Tongue (tissue), 2 donors: ENCODE measurements around the gene MLXIPL. TPM values are rescaled to one million over a fixed set of nuclear protein-coding genes. Genes with fewer than 3 reads are reported as not detected.
"Not testable (repeated sequence)": the region's sequence is repeated elsewhere in the genome, so short reads cannot be mapped to it uniquely, and the experiment has no call there.

Source experiments
- DNase-seq: peaks from one replicate; pipeline ENCODE4 v3.0.0-alpha.2; 2015
- total RNA-seq: library from RNA; depleted of rRNA; stranded (reverse); fragments of >200 nt; gene quantifications from one replicate; pipeline ENCODE4 v1.2.3, GENCODE V29; 2014

Gene MLXIPL
- total RNA-seq, result 3.4 TPM

- peak; percentile 77 for DNase-seq
These were observed at the start of gene MLXIPL for GRCh38 chr7:73623798-73624668. Gene MLXIPL, minus strand, starts transcription at chr7:73624522. Its CDS starts 30 bp downstream, at chr7:73624492.

GRCh38 chr7:73671857-73672445, 47.6 kb upstream of the MLXIPL start:
- no peak for DNase-seq

GRCh38 chr7:73671322-73671661, 47.0 kb upstream of the MLXIPL start:
- DNase-seq, result no peak

- no peak for DNase-seq
These were observed 45.6 kb upstream of the MLXIPL start for GRCh38 chr7:73669858-73670385.

GRCh38 chr7:73669288-73669701, 45.0 kb upstream of the MLXIPL start:
- no peak for DNase-seq

GRCh38 chr7:73668886-73669230, 44.5 kb upstream of the MLXIPL start:
- DNase-seq, result no peak

- DNase-seq, result peak; percentile 18
These were observed 44.0 kb upstream of the MLXIPL start for GRCh38 chr7:73668103-73668885.

- peak; percentile 96 for DNase-seq
These were observed 43.2 kb upstream of the MLXIPL start, which contains the start of gene VPS37D for GRCh38 chr7:73667344-73668102. Gene VPS37D, plus strand, starts transcription at chr7:73667831. Its CDS starts 128 bp downstream, at chr7:73667959.

- no peak for DNase-seq
These were observed 38.7 kb upstream of the MLXIPL start for GRCh38 chr7:73663033-73663432.

GRCh38 chr7:73660594-73660993, 36.3 kb upstream of the MLXIPL start:
- not testable (repeated sequence) for DNase-seq

GRCh38 chr7:73659983-73660382, 35.7 kb upstream of the MLXIPL start:
- DNase-seq, result no peak

- DNase-seq, result not testable (repeated sequence)
These were observed 31.0 kb upstream of the MLXIPL start for GRCh38 chr7:73655309-73655708.

GRCh38 chr7:73652541-73652949, 28.2 kb upstream of the MLXIPL start:
- DNase-seq, result no peak

GRCh38 chr7:73650524-73650923, 26.2 kb upstream of the MLXIPL start:
- DNase-seq, result no peak

GRCh38 chr7:73649576-73649975, 25.3 kb upstream of the MLXIPL start:
- DNase-seq, result no peak

- DNase-seq, result no peak
These were observed 24.4 kb upstream of the MLXIPL start for GRCh38 chr7:73648593-73649332.

GRCh38 chr7:73647725-73648592, 23.6 kb upstream of the MLXIPL start:
- DNase-seq, result no peak

- no peak for DNase-seq
These were observed 22.7 kb upstream of the MLXIPL start for GRCh38 chr7:73646785-73647724.

GRCh38 chr7:73645643-73646174, 21.4 kb upstream of the MLXIPL start:
- DNase-seq, result no peak
